Uterus (tissue), 4 donors: Measurements from ENCODE around the gene PMPCB. TPM values are rescaled to one million over a fixed set of nuclear protein-coding genes. Genes with fewer than 3 reads are reported as not detected.

Experiments
- DNase-seq, 2 donors: peaks; one replicate each; pipeline ENCODE4 v3.0.0-alpha.2; 2019 to 2020
- H3K27ac ChIP-seq, 2 donors: fragments of 200-600 bp; sonication (generic); 1 replicate in 1 of 2; 2 replicates in 1 of 2; pipeline ENCODE4 v1.5.1; 2016 to 2018
- H3K27me3 ChIP-seq, 2 donors: fragments of 200-600 bp; sonication (generic); one replicate each; pipeline ENCODE4 v1.5.1; 2018 to 2019; ENCODE audit warnings: control low read depth in 1 of 2
- H3K36me3 ChIP-seq, 2 donors: fragments of 200-600 bp; sonication (generic); one replicate each; pipeline ENCODE4 v1.5.1; 2019; ENCODE audit warnings: control low read depth in 1 of 2
- H3K4me1 ChIP-seq, 2 donors: fragments of 200-600 bp; sonication (generic); one replicate each; pipeline ENCODE4 v1.5.1; 2018 to 2019; ENCODE audit warnings: control low read depth in 1 of 2
- H3K4me3 ChIP-seq, 2 donors: fragments of 200-600 bp; sonication (generic); 1 replicate in 1 of 2; 2 replicates in 1 of 2; pipeline ENCODE4 v1.5.1; 2018 to 2019; ENCODE audit warnings: mild to moderate bottlenecking in 1 of 2
- H3K9me3 ChIP-seq, 2 donors: fragments of 200-600 bp; sonication (generic); one replicate each; pipeline ENCODE4 v1.5.1; 2019; ENCODE audit warnings: control low read depth in 1 of 2
- CTCF ChIP-seq, 4 experiments: fragments of 200-600 bp in 2 of 4; fragments of 450-650 bp in 2 of 4; sonication (generic) in 2 of 4; IDR thresholded peaks; one replicate each; pipeline ENCODE4 v1.5.1; 2016 to 2019; ENCODE audit warnings: antibody characterized with exemption in 4 of 4, mild to moderate bottlenecking in 2 of 4, moderate library complexity in 1 of 4
- POLR2A ChIP-seq, 2 donors: fragments of 450-650 bp; IDR thresholded peaks; one replicate each; pipeline ENCODE4 v1.6.1; 2016; ENCODE audit warnings: antibody characterized with exemption in 2 of 2, mild to moderate bottlenecking in 1 of 2, moderate library complexity in 1 of 2
- intact Hi-C: fragments of 100-400 bp; cut with DNase I; formaldehyde crosslinking; loops from one replicate; pipeline ENCODE4 v1.15.1; 2023; ENCODE audit warnings: low total_unique reads
- small RNA-seq: library from RNA; depleted of rRNA; stranded (forward); fragments of <200 nt; gene quantifications from one replicate; pipeline ENCODE3, GENCODE V24; 2016
- total RNA-seq, 4 donors: library from RNA; depleted of rRNA in 3 of 4; stranded (reverse); fragments of >200 nt in 3 of 4; gene quantifications; one replicate each; pipeline versions ENCODE4 v1.1.0 to v1.2.4, GENCODE V29; 2014 to 2023
- donor health status: DM: yes; HTN: yes; CAD: no.

Gene PMPCB
- total RNA-seq, 4 donors from 2014 or later = 29.2 to 85.7 (median 45.6) TPM

GRCh38 chr7:103348452-103348851 is 51.2 kb downstream of the PMPCB start:
- intact Hi-C loops = no loop called here
- Histone ChIP-seq H3K4me3 (peak overlapping the region; percentile 68), H3K27ac (peak overlapping the region; percentile 80 to 85), H3K27me3 (no peaks in the 10 kb centered on the region), H3K36me3 (no peaks in the 10 kb centered on the region), H3K9me3 (no peaks in the 10 kb centered on the region), H3K4me1 (peaks cover 0 to under 1% of the 10 kb centered on the region in 2 donors)
- DNase-seq = no peak
- TF ChIP-seq CTCF (IDR thresholded peaks at IDR 0.05) = no peak
- TF ChIP-seq POLR2A (IDR thresholded peaks at IDR 0.05) = no peak

- intact Hi-C loops = no loop called here
- Histone ChIP-seq H3K9me3 (no peaks in the 10 kb centered on the region), H3K4me3 (peak overlapping the region in 1 of 2 donors; percentile 68), H3K27ac (no peak overlapping the region), H3K36me3 (no peaks in the 10 kb centered on the region), H3K27me3 (no peaks in the 10 kb centered on the region), H3K4me1 (no peaks in the 10 kb centered on the region)
- no peak for TF ChIP-seq CTCF (IDR thresholded peaks at IDR 0.05)
- TF ChIP-seq POLR2A (IDR thresholded peaks at IDR 0.05) = no peak
- DNase-seq = no peak
Measured at GRCh38 chr7:103348959-103349358, 51.7 kb downstream of the PMPCB start.

GRCh38 chr7:103349805-103350204 is 52.6 kb downstream of the PMPCB start:
- no peak overlapping the region for H3K4me3 ChIP-seq
- H3K36me3 ChIP-seq = no peaks in the 10 kb centered on the region
- no peaks in the 10 kb centered on the region for H3K27me3 ChIP-seq
- TF ChIP-seq POLR2A (IDR thresholded peaks at IDR 0.05) = no peak
- TF ChIP-seq CTCF (IDR thresholded peaks at IDR 0.05) = no peak
- H3K27ac ChIP-seq = no peak overlapping the region
- intact Hi-C loops = no loop called here
- H3K9me3 ChIP-seq = no peaks in the 10 kb centered on the region
- no peak for DNase-seq
- H3K4me1 ChIP-seq = no peaks in the 10 kb centered on the region

Small RNAs within 50 kb of the gene (small RNA-seq; reads per million reads assigned to genes)
- gene RPS29P16 = not detected

Other genes with a start within 250 kb of the PMPCB start
- gene FBXL13, start 222.6 kb upstream of the PMPCB start, total RNA-seq = 10 to 100 TPM in 1 of 4 donors, 1 to 10 TPM in 3; 1.2 to 12.9 (median 5.5) TPM
- gene ARMC10, start 222.3 kb upstream of the PMPCB start, total RNA-seq = 10 to 100 TPM; 47.0 to 66.1 (median 57.2) TPM
- gene NAPEPLD, start 148.3 kb upstream of the PMPCB start, total RNA-seq = 10 to 100 TPM; 11.0 to 79.4 (median 31.1) TPM
- 10 to 100 TPM in 2 of 4 donors, 1 to 10 TPM in 2; 2.6 to 27.9 (median 15.9) TPM for gene DNAJC2, start 47.3 kb downstream of the PMPCB start, total RNA-seq
- gene PSMC2, start 50.2 kb downstream of the PMPCB start, total RNA-seq = 100 to 1,000 TPM in 1 of 4 donors, 10 to 100 TPM in 3; 30.0 to 128 (median 79.8) TPM
- gene SLC26A5, start 148.8 kb downstream of the PMPCB start, total RNA-seq = under 1 TPM in 2 of 4 donors, not detected in 2; 0.28 to 0.37 TPM